ENCODE results near the gene ST8SIA5.

DNA sequence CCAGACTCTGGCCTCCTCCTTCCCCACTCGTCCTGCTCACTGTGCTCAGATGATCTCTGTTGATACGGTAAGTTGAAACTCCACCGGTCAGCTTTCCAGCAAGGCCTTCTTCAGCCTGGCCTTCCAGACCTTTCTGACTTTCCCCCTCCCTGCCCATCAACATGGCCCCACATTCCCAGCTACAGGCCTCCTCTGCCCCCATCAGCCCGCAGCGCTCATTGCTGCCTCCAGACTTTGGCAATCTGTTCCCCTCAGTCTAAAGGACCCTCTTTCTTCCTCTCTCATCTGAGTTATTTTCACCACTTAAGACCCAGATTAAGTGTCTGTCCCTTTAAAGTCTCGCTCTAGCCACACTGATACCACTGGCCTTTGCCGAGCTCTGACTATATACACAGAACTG is 110.4 kb downstream of the ST8SIA5 start:
- TF ChIP-seq SUZ12 (IDR thresholded peaks at IDR 0.05) (no peak), SP1 (IDR thresholded peaks at IDR 0.05) (no peak)
